HG02943 (cell line): ENCODE data around the gene MFN2.
"Not testable (repeated sequence)": the region's sequence is repeated elsewhere in the genome, so short reads cannot be mapped to it uniquely, and the experiment has no call there.

Source experiments
- ATAC-seq: cut with Tn5 transposase; IDR thresholded peaks from one replicate; pipeline ENCODE4 v1.9.1; 2021; ENCODE audit warnings: mild to moderate bottlenecking, low read depth, moderate library complexity; ENCODE audit not compliant: unreplicated experiment

MFN2 gene

DNA sequence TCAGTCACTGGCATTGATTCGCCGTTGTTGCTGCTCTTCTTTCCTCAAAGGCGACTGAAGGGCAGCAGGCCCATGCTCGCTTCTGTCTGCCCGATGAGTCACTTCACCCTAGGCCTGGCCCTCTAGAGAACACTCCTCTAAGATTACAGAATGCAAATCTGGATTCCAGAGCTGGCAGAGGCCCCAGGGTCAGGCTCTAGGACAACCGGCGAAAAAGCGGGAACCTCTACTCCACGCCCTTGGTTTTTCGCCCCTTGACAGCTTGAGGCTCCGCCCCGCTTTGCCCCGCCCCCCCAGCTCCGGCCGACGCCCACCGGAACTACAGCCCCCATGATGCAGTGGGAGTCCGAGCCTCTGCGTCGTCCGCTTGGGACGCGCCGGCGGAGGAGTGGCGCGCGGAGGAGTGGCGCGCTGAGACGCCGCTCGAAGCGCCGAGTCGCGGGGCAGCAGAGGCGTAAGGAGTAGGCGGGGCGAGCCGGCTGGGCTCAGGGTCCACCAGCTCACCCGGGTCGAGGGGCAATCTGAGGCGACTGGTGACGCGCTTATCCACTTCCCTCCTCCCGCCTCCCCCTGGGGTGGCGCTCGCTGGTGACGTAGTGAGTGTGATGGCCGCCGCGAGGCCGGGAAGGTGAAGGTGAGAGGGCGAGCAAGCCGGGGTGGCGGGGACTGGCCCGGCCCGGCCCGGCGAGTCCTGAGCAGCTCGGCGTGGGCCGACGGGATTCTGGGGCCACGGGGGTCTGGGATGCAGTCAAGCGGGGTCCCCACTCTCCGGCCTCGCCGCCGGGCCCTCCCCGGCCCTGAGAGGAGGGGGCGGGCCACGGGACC lies at the start of gene MFN2:
TSS of gene MFN2 (plus strand) at position 594 of the 825 bp plus-strand sequence. CDS start 8,725 bp downstream, outside the sequence.
- ATAC-seq, result peak; percentile 81

DNA sequence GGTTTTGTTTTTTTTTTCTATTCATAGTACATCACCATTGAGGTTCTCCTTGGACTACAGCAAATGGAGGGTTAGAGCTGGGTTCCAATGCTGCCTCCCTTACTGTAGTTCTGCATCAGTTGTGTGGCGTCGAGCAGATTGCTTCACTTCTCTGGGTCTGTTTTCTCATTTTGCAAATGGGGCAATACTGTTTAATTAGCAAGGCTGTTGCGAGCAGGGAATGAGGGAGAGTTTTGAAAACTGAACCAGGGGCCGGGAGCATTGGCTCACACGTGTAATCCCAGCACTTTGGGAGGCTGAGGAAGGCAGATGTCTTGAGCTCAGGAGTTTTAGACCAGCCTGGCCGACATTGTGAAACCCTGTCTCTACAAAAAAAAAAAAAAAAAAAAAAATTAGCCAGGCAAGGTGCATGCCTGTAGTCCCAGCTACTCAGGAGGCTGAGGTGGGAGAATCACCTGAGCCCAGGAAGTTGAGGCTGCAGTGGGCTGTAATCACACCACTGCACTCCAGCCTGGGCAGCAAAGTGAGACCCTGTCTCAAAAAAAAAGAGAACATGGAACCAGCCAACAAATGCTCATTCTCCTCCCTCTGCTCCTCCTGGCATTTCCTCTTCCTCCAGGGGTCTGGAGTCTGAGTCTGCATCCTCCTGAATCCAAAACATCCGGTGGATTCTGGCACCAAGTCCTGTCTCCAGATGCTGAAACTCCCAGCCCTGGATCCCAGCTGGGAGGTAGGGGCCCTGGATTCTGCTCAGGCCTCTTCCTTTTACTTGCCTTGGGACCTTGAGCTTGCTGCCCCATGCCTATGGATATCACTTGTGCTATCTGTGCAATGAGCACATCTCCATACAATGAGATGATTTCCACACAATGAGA lies 49.4 kb upstream of the MFN2 start:
- ATAC-seq, result no peak

DNA sequence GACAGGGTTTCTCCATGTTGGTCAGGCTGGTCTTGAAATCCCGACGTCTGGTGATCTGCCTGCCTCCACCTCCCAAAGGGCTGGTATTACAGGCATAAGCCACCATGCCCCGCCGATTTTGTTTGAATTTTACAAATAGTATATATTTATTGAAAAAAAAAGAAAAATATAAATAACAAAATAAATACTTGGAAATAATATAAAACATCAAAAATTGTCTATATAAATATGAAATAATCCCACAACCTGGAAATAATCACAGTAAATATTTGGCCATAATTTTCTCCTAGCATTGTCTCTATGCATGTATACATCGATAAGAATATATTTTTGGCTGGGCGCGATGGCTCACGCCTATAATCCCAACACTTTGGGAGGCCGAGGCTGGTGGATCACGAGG lies 48.4 kb upstream of the MFN2 start:
- no peak for ATAC-seq

DNA sequence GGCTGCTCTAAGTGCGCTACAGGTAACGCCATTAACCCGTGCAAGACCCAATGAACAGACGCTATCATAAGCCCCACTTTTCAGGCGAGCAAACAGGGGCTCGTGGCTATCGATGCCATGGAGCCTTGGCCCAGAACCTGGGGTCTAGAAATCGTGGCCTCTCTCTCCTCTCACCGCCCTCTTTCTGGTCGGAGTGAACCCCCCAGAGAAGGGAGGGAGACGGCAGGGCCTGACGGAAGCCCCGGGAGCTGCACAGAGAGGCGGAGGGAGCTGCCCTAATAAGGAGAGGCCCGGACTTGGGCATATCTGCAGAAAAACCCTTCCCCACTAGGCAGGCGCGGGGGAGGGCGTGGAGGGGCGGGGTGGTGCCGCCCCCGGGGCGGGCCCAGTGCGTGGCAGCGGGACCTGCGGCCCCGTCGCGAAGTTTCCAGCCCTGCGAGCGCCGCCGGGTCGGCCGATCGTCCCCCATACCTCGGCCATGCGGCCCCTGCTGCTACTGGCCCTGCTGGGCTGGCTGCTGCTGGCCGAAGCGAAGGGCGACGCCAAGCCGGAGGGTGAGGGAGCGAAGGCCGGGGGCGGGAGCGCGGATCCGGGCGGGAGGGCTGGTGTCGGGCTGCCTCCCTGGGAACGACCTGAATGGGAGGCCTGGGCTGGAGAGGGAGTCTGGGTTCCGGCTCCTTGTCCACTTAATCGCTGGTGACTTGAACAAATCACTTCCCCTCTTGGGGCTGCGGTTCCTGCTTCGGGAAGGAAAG lies 45.8 kb upstream of the MFN2 start, which contains the start of gene PLOD1:
TSS of gene PLOD1 (plus strand) at position 416 of the 755 bp plus-strand sequence. CDS start at position 479, 63 bp downstream.
- ATAC-seq, result peak; percentile 64

DNA sequence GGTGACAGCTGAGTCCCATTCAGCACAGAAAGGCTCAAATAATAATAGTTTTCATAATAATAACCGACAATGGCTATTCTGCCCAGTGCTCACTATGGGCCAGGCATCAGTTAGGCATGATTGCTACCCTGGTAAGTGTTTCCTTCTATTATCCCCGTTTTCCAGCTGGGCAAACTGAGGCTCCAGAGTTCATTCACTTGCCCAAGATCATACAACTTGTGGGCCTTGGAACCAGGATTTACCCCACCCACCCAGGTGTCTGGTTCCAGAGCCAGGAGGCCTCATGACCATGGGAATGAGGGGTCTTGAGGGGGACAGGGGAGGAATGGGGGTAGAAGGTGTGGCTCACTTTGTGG lies 45.2 kb upstream of the MFN2 start:
- ATAC-seq, result peak; percentile 3

DNA sequence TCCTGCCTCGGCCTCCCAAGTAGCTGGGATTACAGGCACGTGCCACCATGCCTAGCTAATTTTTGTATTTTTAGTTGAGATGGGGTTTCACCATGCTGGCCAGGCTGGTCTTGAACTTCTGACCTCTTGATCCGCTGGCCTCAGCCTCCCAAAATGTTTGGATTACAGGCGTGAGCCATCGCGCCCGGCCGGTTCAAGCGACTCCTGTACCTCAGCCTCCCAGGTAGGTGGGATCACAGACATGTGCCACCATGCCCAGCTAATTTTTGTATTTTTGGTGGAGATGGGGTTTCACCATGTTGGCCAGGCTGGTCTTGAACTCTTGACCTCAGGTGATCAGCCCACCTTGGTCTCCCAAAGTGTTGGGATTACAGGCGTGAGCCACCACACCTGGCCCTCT lies 44.5 kb upstream of the MFN2 start:
- ATAC-seq, result not testable (repeated sequence)

DNA sequence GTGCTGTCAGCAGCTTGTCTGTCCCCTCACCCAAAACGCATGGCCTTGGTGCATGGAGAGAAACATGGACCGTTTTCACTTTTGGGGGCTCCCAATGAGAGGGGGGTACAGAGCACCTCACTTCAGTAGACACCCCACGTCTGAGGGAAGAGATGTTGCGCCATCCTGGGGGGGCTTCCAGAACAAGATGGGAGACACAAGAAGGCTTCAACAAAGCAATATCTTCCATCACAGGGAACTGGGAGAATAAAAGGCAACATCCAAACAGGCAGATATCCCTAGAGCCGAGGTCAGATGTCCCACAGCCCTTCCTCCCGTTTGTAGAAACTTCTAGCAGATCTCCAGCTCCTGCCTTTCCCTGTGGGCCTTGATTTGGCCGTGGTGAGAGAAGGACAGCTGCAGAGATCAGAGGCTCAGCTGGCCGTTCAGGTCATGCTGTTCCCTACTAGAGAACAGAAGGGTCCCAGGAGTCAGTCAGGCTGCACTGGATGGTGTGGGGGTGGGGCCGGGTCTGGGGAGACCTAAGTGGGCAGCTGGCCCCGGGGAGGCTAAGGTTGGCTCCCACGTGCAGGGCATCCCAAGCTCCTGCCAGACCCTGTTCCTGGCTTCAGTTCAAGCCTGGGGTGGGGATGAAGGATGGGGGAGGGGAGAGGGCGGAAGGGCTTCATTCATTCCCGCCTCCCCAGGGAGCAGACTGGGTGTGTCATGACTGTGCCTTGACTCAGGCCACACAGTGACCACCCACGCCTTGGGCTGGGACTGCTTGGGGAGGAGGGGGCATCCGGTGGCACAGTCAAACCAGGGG lies 41.3 kb upstream of the MFN2 start:
- ATAC-seq, result no peak

DNA sequence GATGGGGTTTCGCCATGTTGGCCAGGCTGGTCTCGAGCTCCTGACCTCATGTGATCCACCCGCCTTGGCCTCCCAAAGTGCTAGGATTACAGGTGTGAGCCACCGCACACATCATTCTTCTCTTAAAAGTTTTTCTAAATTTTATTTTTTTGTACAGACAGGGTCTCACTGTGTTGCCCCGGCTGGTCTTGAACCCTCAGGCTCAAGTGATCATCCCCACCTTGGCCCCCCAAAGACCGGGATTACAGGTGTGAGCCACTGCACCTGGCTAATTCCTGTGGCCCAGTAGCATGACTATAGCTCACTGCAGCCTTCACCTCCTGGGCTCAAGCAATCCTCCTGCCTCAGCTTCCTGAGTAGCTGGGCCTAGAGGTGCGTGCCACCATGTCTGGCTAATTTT lies 40.5 kb upstream of the MFN2 start:
- ATAC-seq, result not testable (repeated sequence)

DNA sequence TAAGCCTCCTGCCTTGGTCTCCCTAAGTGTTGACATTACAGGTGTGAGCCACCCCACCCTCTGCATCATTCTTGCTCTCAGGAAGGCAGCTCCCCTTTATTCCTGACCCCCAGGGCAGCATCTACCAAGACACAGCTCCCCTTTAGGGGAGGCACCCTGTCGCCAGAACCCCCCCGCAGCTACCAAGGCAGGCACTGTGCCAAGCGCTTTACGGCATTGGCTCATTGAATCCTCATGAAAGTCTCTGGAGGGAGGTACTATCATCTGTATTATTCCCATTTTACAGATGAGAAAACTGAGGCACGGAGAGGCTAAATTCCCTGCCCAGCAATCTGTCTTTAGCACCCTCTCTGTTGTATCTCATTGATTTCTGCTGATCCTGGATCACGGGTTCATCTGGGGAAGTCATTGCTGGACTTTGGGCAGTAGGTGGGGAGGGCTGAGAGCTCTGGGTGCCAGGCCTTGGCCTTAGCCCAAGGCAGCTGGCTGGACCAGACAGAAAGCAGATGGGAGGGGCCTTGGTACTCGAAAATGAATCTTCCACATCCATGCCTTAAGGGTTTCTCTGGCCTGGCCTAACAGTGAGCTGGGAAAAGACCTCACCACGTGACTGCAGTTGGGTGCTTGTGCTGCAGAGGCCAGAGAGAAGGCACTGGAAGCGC lies 39.9 kb upstream of the MFN2 start:
- ATAC-seq, result no peak

DNA sequence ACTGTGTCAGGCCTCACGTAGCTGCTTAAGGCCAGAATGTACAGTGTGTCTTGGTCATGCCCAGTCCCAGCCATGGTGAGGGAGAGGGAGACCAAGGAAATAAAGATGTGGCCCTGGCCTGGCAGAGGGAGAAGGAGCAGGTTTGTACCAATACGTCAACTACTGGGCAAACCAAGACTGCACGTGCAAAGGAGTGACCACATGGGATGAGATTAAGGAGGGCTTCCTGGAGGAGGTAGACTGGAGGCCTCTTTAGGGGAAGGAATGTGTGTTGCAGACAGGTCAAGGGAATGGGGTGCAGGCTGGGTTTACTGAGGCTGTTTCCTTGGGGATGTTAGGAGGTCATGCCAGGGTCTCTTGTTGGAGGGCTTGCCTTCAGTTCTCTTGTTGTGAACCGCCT lies 38.0 kb upstream of the MFN2 start:
- no peak for ATAC-seq

DNA sequence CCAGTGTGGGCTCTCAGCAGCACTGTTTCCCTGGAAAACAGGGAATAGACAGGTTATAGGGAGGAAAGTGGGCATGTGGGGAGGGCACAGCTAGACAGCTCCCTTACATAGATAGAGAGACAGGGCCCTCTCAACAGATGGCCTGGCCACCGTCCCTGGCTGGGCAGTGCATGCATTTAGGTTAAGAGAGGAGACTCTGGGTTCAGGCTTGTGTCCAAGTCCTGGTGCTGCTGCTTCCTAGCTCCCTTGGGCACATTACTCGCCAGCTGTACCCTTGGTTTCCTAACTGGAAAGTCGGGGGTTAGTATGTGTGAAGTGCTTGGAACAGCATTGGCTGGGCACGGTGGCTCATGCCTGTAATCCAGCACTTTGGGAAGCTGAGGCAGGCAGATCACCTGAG lies 36.6 kb upstream of the MFN2 start:
- no peak for ATAC-seq

DNA sequence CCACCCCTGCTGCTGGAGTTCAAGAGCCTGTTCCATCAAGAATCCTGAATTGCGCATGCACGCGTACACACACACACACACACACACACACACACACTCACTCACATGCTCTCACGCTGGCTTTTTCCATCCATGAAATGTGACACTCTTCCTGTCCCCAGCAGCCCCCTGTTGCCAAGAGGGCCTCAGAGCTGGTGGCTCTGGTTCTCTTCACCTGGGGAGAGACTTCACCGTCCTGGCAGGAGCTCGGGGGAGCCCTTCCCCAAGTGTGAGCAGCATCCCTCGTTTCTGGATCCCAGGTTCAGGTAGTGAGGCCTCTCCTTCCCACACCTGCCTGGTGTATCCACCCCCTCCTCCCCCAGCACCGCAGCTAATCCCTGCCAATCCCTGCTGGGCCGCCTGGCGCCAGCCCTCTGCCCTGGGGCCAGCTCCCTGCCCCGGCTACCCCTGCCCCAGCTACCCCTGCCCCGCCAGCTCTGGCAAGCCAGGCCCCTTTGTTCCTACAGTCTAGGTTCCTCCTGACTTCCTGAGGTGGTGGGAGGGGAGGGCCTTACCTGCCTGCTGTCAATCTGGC lies 35.8 kb upstream of the MFN2 start:
- ATAC-seq, result no peak

DNA sequence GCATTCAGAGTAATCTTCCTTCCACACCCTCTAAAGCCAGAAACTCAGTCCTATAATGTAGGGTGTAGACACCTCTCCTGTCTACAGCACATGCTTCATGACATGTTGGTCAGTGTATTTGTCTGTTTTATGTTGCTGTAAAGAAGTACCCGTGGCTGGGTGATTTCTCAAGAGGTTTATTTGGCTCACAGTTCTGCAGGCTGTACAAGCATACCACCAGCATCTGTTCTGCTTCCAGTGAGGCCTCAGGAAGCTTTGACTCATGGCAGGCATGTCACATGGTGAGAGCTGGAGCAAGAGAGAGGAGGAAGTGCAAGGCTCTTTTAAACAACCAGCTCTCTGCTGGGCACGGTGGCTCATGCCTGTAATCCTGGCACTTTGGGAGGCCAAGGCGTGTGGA lies 33.6 kb upstream of the MFN2 start:
- no peak for ATAC-seq

DNA sequence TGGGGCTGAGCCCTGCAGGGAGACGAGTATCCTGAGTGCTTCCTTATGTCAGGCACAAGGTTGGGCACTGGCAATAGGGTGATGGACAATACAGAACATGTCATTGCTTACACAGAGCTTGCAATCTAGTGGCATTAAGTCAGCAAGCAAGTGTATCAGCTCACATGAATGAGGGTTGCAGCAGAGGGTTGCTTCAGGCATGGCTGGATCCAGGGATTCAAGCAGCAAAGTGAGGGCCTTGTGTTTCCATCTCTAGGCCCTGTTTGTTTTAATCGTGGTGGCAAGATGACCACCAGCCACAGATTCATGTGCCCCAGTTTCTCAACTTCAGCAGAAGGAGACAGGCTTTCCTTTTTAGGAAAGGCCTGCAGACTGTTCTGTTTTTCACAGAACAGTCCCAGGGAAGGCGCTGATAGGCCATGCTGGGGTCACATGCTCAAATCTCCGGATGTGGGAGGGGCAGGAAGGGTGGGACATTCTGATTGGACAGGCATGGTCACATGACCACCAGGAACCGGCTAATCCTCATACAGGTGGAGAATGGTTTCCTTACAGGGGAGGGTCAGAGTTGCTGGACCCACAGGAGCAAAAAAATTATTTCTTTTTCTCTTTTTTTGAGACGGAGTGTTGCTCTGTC lies 31.3 kb upstream of the MFN2 start:
- ATAC-seq, result no peak

DNA sequence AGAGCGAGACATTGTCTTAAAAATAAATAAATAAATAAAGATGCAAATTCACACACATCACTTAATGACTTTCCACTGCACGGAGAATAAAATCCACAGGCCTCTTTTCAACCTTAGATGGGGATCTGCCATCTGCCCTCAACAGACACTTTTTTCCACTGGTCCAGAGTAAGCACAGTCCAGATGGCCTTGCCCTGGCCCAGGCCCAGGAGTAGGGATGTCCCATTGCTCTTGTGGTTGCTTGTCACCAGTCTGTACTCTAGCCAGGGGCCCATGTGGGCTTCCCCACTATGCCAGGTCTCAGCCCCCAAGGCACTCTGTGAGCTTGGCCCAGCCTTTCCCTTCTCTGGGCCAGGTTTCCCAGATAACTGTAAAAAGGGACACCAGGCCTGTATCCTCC lies 28.3 kb upstream of the MFN2 start:
- ATAC-seq, result no peak

DNA sequence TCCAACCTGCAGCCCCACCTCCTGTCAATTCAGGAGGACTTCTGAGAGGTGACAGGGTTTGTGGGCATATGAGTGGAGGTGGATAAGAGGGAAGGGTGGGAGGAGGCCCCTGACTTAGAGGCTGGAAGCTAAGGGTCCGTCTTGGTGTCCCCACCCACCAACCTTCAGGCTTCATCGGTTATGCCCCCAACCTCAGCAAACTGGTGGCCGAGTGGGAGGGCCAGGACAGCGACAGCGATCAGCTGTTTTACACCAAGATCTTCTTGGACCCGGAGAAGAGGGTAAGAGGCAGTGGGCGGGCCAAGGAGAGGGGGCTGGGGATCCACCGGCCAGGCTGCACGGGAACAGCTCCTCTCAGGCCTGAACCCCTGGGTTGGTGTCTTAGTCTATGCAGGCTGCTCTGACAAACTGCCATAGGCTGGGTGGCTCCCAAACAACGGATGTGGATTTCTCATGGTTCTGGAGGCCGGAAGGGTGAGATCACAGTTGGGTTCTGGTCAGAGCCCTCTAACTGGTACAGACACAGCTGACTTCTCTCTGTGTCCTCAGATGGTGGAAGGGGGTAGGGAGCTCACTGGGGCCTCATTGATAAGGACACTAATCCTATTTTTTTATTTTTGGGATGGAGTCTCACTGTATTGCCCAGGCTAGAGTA lies 27.7 kb upstream of the MFN2 start:
- ATAC-seq, result no peak

DNA sequence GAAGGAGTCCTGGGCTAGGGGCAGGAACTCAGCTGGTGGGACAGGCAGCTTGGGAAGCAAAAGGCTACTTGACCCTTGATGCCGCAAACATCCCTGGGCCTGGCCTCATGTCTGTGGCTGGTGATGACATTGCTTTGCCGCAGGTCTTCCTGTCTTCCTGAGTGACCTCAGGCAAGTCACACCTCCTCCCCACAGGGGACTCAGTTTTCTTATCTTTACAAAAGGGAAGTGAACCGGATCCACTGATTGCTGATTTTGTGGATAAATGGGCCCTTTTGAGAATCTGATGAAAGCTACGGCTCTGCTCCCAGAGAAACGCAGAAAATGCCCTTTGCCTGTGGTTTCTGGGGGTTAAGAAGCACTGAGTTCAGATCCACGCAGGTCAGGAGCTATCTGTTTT lies 25.0 kb upstream of the MFN2 start:
- ATAC-seq, result no peak

DNA sequence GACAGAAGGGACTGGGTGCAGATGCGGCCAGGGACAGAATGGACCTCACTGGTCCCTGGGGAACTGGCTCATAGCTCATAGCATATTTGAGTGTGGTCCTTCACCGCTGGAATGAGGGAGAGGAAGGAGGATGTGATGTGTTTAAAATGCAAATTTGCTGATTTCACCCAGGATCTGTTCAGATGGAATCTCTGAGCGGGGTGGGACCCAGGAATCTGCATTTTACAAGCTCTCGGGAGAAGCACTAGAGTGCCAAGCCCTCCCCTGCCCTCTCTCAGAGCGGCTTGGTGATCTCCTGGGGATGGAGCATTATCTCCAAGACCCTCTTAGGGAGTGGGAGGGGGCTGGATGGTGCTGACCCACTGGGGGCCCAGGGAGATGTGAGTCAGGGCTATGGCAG lies 22.8 kb upstream of the MFN2 start:
- ATAC-seq, result no peak
